Neural progenitor cell (in vitro differentiated cells): ENCODE data around the gene MOAP1. TPM values are rescaled to one million over a fixed set of nuclear protein-coding genes. Genes with fewer than 3 reads are reported as not detected.

Experiments used
- DNase-seq: peaks from one replicate; pipeline ENCODE4 v3.0.0-alpha.2; 2016; ENCODE audit warnings: low spot score
- H2AFZ ChIP-seq: fragments of 200-600 bp; sonication (generic); replicated peaks from 2 replicates; pipeline ENCODE4 v1.6.1; 2016; ENCODE audit warnings: antibody characterized with exemption
- H3F3A ChIP-seq: fragments of 200-600 bp; sonication (generic); 2 replicates; pipeline ENCODE4 v1.6.1; 2016; ENCODE audit warnings: antibody characterized with exemption, low read depth
- H3K27ac ChIP-seq: fragments of 200-600 bp; sonication (generic); 2 replicates; pipeline ENCODE4 v1.5.1; 2016; ENCODE audit warnings: mild to moderate bottlenecking
- H3K27me3 ChIP-seq: fragments of 200-600 bp; sonication (generic); 2 replicates; pipeline ENCODE4 v1.6.1; 2016; ENCODE audit warnings: mild to moderate bottlenecking, moderate library complexity
- H3K36me3 ChIP-seq: fragments of 200-600 bp; sonication (generic); 2 replicates; pipeline ENCODE4 v1.5.1; 2016
- H3K4me1 ChIP-seq: fragments of 200-600 bp; sonication (generic); 2 replicates; pipeline ENCODE4 v1.6.1; 2016; ENCODE audit warnings: mixed run types
- H3K4me2 ChIP-seq: fragments of 200-600 bp; sonication (generic); 2 replicates; pipeline ENCODE4 v1.6.1; 2016
- H3K4me3 ChIP-seq: fragments of 200-600 bp; sonication (generic); 2 replicates; pipeline ENCODE4 v1.5.1; 2016
- H3K79me2 ChIP-seq: fragments of 200-600 bp; sonication (generic); 2 replicates; pipeline ENCODE4 v1.6.1; 2016; ENCODE audit warnings: low read depth
- H3K9ac ChIP-seq: fragments of 200-600 bp; sonication (generic); 2 replicates; pipeline ENCODE4 v1.6.1; 2016
- H3K9me3 ChIP-seq: fragments of 200-600 bp; sonication (generic); 2 replicates; pipeline ENCODE4 v1.5.1; 2016; ENCODE audit warnings: low read depth
- H4K20me1 ChIP-seq: fragments of 200-600 bp; sonication (generic); 2 replicates; pipeline ENCODE4 v1.6.1; 2016; ENCODE audit warnings: low read depth
- H3K27ac Mint-ChIP-seq: 3 replicates; pipeline ENCODE4 v1.8.0; 2021; ENCODE audit warnings: mixed read lengths
- H3K27me3 Mint-ChIP-seq: 2 replicates; pipeline ENCODE4 v1.8.0; 2022; ENCODE audit warnings: low read depth, mild to moderate bottlenecking, inconsistent platforms, moderate library complexity, mixed read lengths; ENCODE audit not compliant: insufficient read depth
- H3K36me3 Mint-ChIP-seq: 3 replicates; pipeline ENCODE4 v1.8.0; 2021; ENCODE audit warnings: mixed read lengths
- H3K4me1 Mint-ChIP-seq: 3 replicates; pipeline ENCODE4 v1.8.0; 2021; ENCODE audit warnings: mixed read lengths
- H3K4me3 Mint-ChIP-seq: 3 replicates; pipeline ENCODE4 v1.8.0; 2021; ENCODE audit warnings: mild to moderate bottlenecking, moderate library complexity, mixed read lengths
- H3K9me3 Mint-ChIP-seq: 3 replicates; pipeline ENCODE4 v1.8.0; 2020; ENCODE audit warnings: mixed read lengths
- EZH2 ChIP-seq: fragments of 200-600 bp; sonication (generic); IDR thresholded peaks from 2 replicates; pipeline ENCODE4 v1.6.1; 2017; ENCODE audit warnings: antibody characterized with exemption, mild to moderate bottlenecking, moderate library complexity
- EZH2phosphoT487 ChIP-seq: fragments of 200-600 bp; sonication (generic); IDR thresholded peaks from 2 replicates; pipeline ENCODE4 v1.6.1; 2017; ENCODE audit warnings: antibody characterized with exemption
- total RNA-seq: library from RNA; depleted of rRNA; stranded (reverse); fragments of >200 nt; gene quantifications from 2 replicates; pipeline ENCODE4 v1.2.3, GENCODE V29; 2015; ENCODE audit warnings: low replicate concordance
- TF ChIP-seq, protein P1 (sequence below): fragments of 200-600 bp; sonication (generic); IDR thresholded peaks from 2 replicates; pipeline ENCODE4 v1.5.1; 2017; ENCODE audit warnings: antibody characterized with exemption, mild to moderate bottlenecking

MOAP1 gene
- total RNA-seq, 1 donor from 2014 or later: 34.6 TPM

DNA sequence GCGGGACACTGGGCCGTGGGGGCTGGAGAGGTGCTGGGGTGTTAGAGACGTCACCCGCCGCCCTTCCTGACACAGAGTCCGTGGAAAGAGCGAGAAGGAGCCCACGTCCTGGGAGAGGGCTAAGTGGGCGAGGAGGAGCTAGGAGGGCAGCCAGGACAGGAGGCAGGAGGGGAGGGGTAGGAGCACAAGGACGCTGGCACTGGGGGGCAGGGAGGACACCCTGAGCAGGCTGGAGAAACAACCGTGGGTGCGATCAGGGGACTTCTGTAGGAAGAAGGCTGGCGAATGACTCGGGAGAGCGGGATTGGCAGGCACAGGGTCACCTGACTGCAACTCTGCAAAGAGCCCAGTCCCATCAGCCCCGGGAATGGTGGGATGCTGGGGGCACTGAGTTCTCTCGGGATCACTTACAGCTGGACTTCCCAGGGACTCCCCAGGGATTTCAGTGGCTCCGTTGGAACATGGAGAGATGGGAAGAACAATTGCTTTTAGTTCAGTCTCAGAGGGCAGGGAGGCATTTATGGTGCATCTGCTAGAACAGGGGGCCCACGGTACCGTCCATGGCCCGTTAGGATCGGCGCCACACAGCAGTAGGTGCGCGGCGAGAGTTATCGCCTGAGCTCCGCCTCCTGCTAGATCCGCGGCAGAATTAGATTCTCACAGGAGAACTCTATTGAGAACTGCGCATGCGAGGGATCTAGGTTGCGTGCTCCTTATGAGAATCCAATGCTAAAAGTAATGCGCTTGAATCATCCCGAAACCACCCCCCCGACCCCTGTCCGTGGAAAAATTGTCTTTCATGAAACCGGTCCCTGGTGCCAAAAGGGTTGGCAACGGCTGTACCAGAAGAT lies 46.7 kb upstream of the MOAP1 start:
- Mint-ChIP-seq H3K27ac (no peak overlapping the region), H3K27me3 (no peaks in the 10 kb centered on the region), H3K9me3 (no peaks in the 10 kb centered on the region), H3K4me3 (no peak overlapping the region), H3K36me3 (peaks cover 14% of the 10 kb centered on the region), H3K4me1 (peaks cover 3% of the 10 kb centered on the region)
- Histone ChIP-seq H4K20me1 (no peaks in the 10 kb centered on the region), H3K79me2 (no peaks in the 10 kb centered on the region), H3K9me3 (no peaks in the 10 kb centered on the region), H3K4me2 (no peak overlapping the region), H3K4me3 (no peak overlapping the region), H3K36me3 (no peaks in the 10 kb centered on the region), H3K27me3 (no peaks in the 10 kb centered on the region), H2AFZ (no peak overlapping the region), H3K27ac (no peak overlapping the region), H3K9ac (no peak overlapping the region), H3F3A (no peaks in the 10 kb centered on the region), H3K4me1 (no peaks in the 10 kb centered on the region)
- no peak for DNase-seq
- TF ChIP-seq, protein P1, sequence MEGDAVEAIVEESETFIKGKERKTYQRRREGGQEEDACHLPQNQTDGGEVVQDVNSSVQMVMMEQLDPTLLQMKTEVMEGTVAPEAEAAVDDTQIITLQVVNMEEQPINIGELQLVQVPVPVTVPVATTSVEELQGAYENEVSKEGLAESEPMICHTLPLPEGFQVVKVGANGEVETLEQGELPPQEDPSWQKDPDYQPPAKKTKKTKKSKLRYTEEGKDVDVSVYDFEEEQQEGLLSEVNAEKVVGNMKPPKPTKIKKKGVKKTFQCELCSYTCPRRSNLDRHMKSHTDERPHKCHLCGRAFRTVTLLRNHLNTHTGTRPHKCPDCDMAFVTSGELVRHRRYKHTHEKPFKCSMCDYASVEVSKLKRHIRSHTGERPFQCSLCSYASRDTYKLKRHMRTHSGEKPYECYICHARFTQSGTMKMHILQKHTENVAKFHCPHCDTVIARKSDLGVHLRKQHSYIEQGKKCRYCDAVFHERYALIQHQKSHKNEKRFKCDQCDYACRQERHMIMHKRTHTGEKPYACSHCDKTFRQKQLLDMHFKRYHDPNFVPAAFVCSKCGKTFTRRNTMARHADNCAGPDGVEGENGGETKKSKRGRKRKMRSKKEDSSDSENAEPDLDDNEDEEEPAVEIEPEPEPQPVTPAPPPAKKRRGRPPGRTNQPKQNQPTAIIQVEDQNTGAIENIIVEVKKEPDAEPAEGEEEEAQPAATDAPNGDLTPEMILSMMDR: no peak
- TF ChIP-seq EZH2: no peak

DNA sequence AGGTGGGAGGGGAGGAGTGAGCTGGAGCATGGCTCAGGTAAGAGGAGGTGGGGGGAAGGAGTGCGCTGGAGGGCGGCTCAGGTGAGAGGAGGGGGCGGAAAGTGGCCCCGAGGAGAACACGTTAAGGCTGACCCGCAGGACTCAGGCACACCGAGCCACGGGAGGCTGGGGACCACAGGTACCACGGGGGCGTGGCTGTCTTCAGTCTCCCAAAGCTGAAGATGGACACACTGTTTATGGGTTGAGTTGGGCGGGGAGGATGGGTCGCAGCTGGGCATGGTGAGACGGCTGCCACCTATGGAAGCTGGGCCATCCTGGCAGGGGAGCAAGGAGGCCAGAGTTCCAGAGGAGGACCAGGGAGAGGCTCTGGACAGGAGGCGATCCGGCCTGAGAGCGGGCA lies 45.8 kb upstream of the MOAP1 start:
- no peaks in the 10 kb centered on the region for H3K27me3 ChIP-seq
- H3K27ac Mint-ChIP-seq: peak overlapping the region; percentile 30
- H3K36me3 ChIP-seq: no peaks in the 10 kb centered on the region
- no peaks in the 10 kb centered on the region for H3F3A ChIP-seq
- peaks cover 16% of the 10 kb centered on the region for H3K36me3 Mint-ChIP-seq
- H3K27me3 Mint-ChIP-seq: no peaks in the 10 kb centered on the region
- no peaks in the 10 kb centered on the region for H4K20me1 ChIP-seq
- no peaks in the 10 kb centered on the region for H3K79me2 ChIP-seq
- no peak overlapping the region for H3K27ac ChIP-seq
- TF ChIP-seq EZH2: no peak
- TF ChIP-seq, protein P1: no peak
- no peak for TF ChIP-seq EZH2phosphoT487
- H3K9me3 ChIP-seq: no peaks in the 10 kb centered on the region
- no peak overlapping the region for H3K4me3 ChIP-seq
- peaks cover 3% of the 10 kb centered on the region for H3K4me1 Mint-ChIP-seq
- no peak overlapping the region for H3K4me3 Mint-ChIP-seq
- H3K4me1 ChIP-seq: no peaks in the 10 kb centered on the region
- no peak overlapping the region for H3K9ac ChIP-seq
- DNase-seq: no peak
- H3K9me3 Mint-ChIP-seq: no peaks in the 10 kb centered on the region
- no peak overlapping the region for H2AFZ ChIP-seq
- no peak overlapping the region for H3K4me2 ChIP-seq

DNA sequence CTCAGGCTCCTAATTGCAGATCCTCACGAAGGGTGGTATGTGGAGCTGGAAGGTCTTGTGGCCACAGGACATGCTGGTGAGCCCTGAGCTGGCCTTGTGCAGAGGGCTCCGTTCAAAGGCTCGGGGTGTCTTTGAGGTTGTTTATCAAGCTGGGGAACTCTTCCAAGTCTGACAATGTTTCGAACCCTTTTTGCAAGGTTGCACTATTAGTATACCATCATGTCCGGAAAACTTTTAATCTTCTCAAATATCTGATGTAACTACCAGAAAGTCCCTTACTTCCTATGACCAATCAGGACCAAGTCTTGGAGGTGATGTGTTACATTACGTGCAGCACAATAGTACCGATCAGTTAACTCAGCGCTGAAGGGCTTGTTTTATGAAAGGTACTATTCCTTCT lies 43.9 kb upstream of the MOAP1 start:
- no peaks in the 10 kb centered on the region for H3K27me3 Mint-ChIP-seq
- no peak for TF ChIP-seq EZH2
- TF ChIP-seq EZH2phosphoT487: no peak
- TF ChIP-seq, protein P1: no peak
- H3K36me3 Mint-ChIP-seq: peaks cover 24% of the 10 kb centered on the region
- Histone ChIP-seq H3K4me3 (no peak overlapping the region), H3K27me3 (no peaks in the 10 kb centered on the region), H2AFZ (no peak overlapping the region), H4K20me1 (no peaks in the 10 kb centered on the region), H3K9ac (no peak overlapping the region), H3K9me3 (no peaks in the 10 kb centered on the region), H3F3A (no peaks in the 10 kb centered on the region), H3K36me3 (no peaks in the 10 kb centered on the region), H3K27ac (no peak overlapping the region), H3K4me2 (no peak overlapping the region), H3K79me2 (no peaks in the 10 kb centered on the region), H3K4me1 (no peaks in the 10 kb centered on the region)
- no peak for DNase-seq
- H3K27ac Mint-ChIP-seq: no peak overlapping the region
- H3K9me3 Mint-ChIP-seq: no peaks in the 10 kb centered on the region
- no peak overlapping the region for H3K4me3 Mint-ChIP-seq
- H3K4me1 Mint-ChIP-seq: peaks cover 3% of the 10 kb centered on the region
